ENCODE results near the gene NTRK3.

Gene NTRK3

GRCh38 chr15:88256279-88257230 is at the start of gene NTRK3:
Gene NTRK3 (minus strand): TSS chr15:88256739. CDS start chr15:88256153, 586 bp downstream.
- no peaks in the 10 kb centered on the region for H3K9me3 Mint-ChIP-seq
- no peak within 1 kb of the TSS for H3K27ac Mint-ChIP-seq
- H3K4me1 Mint-ChIP-seq: peaks cover 24% of the 10 kb centered on the region
- DNase-seq (ENCODE audit: low spot score in 2 of 2) (no peak), ATAC-seq (no peak)
- peak within 1 kb of the TSS; percentile 66 for H3K4me3 Mint-ChIP-seq
- H3K36me3 Mint-ChIP-seq: peaks cover 6% of the 10 kb centered on the region

GRCh38 chr15:88303395-88303794 is 46.9 kb upstream of the NTRK3 start:
- ATAC-seq: no peak
- DNase-seq (ENCODE audit: low spot score in 2 of 2): no peak
- Mint-ChIP-seq H3K27ac (no peak overlapping the region), H3K4me1 (no peaks in the 10 kb centered on the region), H3K36me3 (no peaks in the 10 kb centered on the region), H3K9me3 (no peaks in the 10 kb centered on the region), H3K4me3 (no peak overlapping the region)

GRCh38 chr15:88302373-88302772 is 45.8 kb upstream of the NTRK3 start:
- no peak overlapping the region for H3K4me3 Mint-ChIP-seq
- H3K4me1 Mint-ChIP-seq: no peaks in the 10 kb centered on the region
- H3K9me3 Mint-ChIP-seq: no peaks in the 10 kb centered on the region
- H3K27ac Mint-ChIP-seq: no peak overlapping the region
- ATAC-seq (peak; percentile 31), DNase-seq (ENCODE audit: low spot score in 2 of 2) (no peak)
- no peaks in the 10 kb centered on the region for H3K36me3 Mint-ChIP-seq

GRCh38 chr15:88301311-88301710 is 44.8 kb upstream of the NTRK3 start:
- no peak overlapping the region for H3K4me3 Mint-ChIP-seq
- H3K9me3 Mint-ChIP-seq: no peaks in the 10 kb centered on the region
- ATAC-seq (no peak), DNase-seq (ENCODE audit: low spot score in 2 of 2) (no peak)
- H3K27ac Mint-ChIP-seq: no peak overlapping the region
- H3K36me3 Mint-ChIP-seq: no peaks in the 10 kb centered on the region
- no peaks in the 10 kb centered on the region for H3K4me1 Mint-ChIP-seq

GRCh38 chr15:88300861-88301260 is 44.3 kb upstream of the NTRK3 start:
- Mint-ChIP-seq H3K36me3 (no peaks in the 10 kb centered on the region), H3K27ac (no peak overlapping the region), H3K4me3 (no peak overlapping the region), H3K4me1 (no peaks in the 10 kb centered on the region), H3K9me3 (no peaks in the 10 kb centered on the region)
- no peak for DNase-seq (ENCODE audit: low spot score in 2 of 2)
- ATAC-seq: no peak

- ATAC-seq (no peak), DNase-seq (ENCODE audit: low spot score in 2 of 2) (no peak)
- Mint-ChIP-seq H3K36me3 (no peaks in the 10 kb centered on the region), H3K4me1 (no peaks in the 10 kb centered on the region), H3K4me3 (no peak overlapping the region), H3K27ac (no peak overlapping the region), H3K9me3 (no peaks in the 10 kb centered on the region)
These were observed 43.5 kb upstream of the NTRK3 start for GRCh38 chr15:88300089-88300488.

GRCh38 chr15:88299497-88299896 is 43.0 kb upstream of the NTRK3 start:
- Mint-ChIP-seq H3K4me3 (no peak overlapping the region), H3K36me3 (no peaks in the 10 kb centered on the region), H3K4me1 (no peaks in the 10 kb centered on the region), H3K9me3 (no peaks in the 10 kb centered on the region), H3K27ac (no peak overlapping the region)
- DNase-seq (ENCODE audit: low spot score in 2 of 2) (no peak), ATAC-seq (no peak)

- no peak for DNase-seq (ENCODE audit: low spot score in 2 of 2)
- Mint-ChIP-seq H3K4me3 (no peak overlapping the region), H3K9me3 (no peaks in the 10 kb centered on the region), H3K36me3 (no peaks in the 10 kb centered on the region), H3K27ac (no peak overlapping the region), H3K4me1 (peaks cover 5% of the 10 kb centered on the region)
- no peak for ATAC-seq
These were observed 32.1 kb upstream of the NTRK3 start for GRCh38 chr15:88288661-88289060.

GRCh38 chr15:88288206-88288605 is 31.7 kb upstream of the NTRK3 start:
- Mint-ChIP-seq H3K4me1 (peaks cover 5% of the 10 kb centered on the region), H3K9me3 (no peaks in the 10 kb centered on the region), H3K4me3 (no peak overlapping the region), H3K27ac (no peak overlapping the region), H3K36me3 (no peaks in the 10 kb centered on the region)
- no peak for ATAC-seq
- no peak for DNase-seq (ENCODE audit: low spot score in 2 of 2)

GRCh38 chr15:88284318-88284998 is 27.9 kb upstream of the NTRK3 start:
- no peaks in the 10 kb centered on the region for H3K4me1 Mint-ChIP-seq
- H3K4me3 Mint-ChIP-seq: no peak overlapping the region
- no peaks in the 10 kb centered on the region for H3K36me3 Mint-ChIP-seq
- H3K9me3 Mint-ChIP-seq: no peaks in the 10 kb centered on the region
- DNase-seq (ENCODE audit: low spot score in 2 of 2) (no peak), ATAC-seq (no peak)
- no peak overlapping the region for H3K27ac Mint-ChIP-seq

- no peaks in the 10 kb centered on the region for H3K36me3 Mint-ChIP-seq
- no peaks in the 10 kb centered on the region for H3K4me1 Mint-ChIP-seq
- H3K4me3 Mint-ChIP-seq: no peak overlapping the region
- H3K9me3 Mint-ChIP-seq: no peaks in the 10 kb centered on the region
- no peak for DNase-seq (ENCODE audit: low spot score in 2 of 2)
- no peak for ATAC-seq
- H3K27ac Mint-ChIP-seq: no peak overlapping the region
These were observed 26.1 kb upstream of the NTRK3 start for GRCh38 chr15:88282614-88283013.

- no peak overlapping the region for H3K4me3 Mint-ChIP-seq
- H3K27ac Mint-ChIP-seq: no peak overlapping the region
- no peak for DNase-seq (ENCODE audit: low spot score in 2 of 2)
- ATAC-seq: no peak
- H3K9me3 Mint-ChIP-seq: no peaks in the 10 kb centered on the region
- no peaks in the 10 kb centered on the region for H3K4me1 Mint-ChIP-seq
- H3K36me3 Mint-ChIP-seq: no peaks in the 10 kb centered on the region
These were observed 20.4 kb upstream of the NTRK3 start for GRCh38 chr15:88276821-88277410.

GRCh38 chr15:88275804-88276203 is 19.3 kb upstream of the NTRK3 start:
- ATAC-seq (no peak), DNase-seq (ENCODE audit: low spot score in 2 of 2) (no peak)
- Mint-ChIP-seq H3K9me3 (no peaks in the 10 kb centered on the region), H3K27ac (no peak overlapping the region), H3K36me3 (no peaks in the 10 kb centered on the region), H3K4me3 (no peak overlapping the region), H3K4me1 (no peaks in the 10 kb centered on the region)

GRCh38 chr15:88274553-88275460 is 18.3 kb upstream of the NTRK3 start:
- peak; percentile 53 for ATAC-seq
- no peak overlapping the region for H3K27ac Mint-ChIP-seq

GRCh38 chr15:88272421-88272820 is 15.9 kb upstream of the NTRK3 start:
- DNase-seq (ENCODE audit: low spot score in 2 of 2) (no peak), ATAC-seq (no peak)
- Mint-ChIP-seq H3K27ac (no peak overlapping the region), H3K4me1 (no peaks in the 10 kb centered on the region), H3K36me3 (no peaks in the 10 kb centered on the region), H3K4me3 (no peak overlapping the region), H3K9me3 (no peaks in the 10 kb centered on the region)

More at GRCh38 chr15:88274553-88275460, 18.3 kb upstream of the NTRK3 start:
- Mint-ChIP-seq H3K36me3 (no peaks in the 10 kb centered on the region), H3K4me3 (no peak overlapping the region), H3K4me1 (no peaks in the 10 kb centered on the region), H3K9me3 (no peaks in the 10 kb centered on the region)
- peak; percentile 51 to 80 for DNase-seq (ENCODE audit: low spot score in 2 of 2)
